Astrocyte (in vitro differentiated cells and primary cell): ENCODE measurements around the gene HSFX4. TPM values are rescaled to one million over a fixed set of nuclear protein-coding genes. Genes with fewer than 3 reads are reported as not detected.
A peak's percentile ranks its signal among the peaks of the same experiment; 100 is the strongest.
"Not testable (repeated sequence)": the region's sequence is repeated elsewhere in the genome, so short reads cannot be mapped to it uniquely, and the experiment has no call there.

Experiments used
- DNase-seq: peaks from one replicate; pipeline ENCODE4 v3.0.0-alpha.2; 2010; ENCODE audit warnings: low read depth
- FAIRE-seq: peaks from 2 replicates; lab custom pipeline; 2011; peaks lifted over from hg19 to GRCh38; lab: Jason Lieb, UNC
- H2AFZ ChIP-seq: 2 replicates; pipeline ENCODE4 v1.6.0; 2012; ENCODE audit warnings: low read depth, low read length, inconsistent platforms
- H3K27ac ChIP-seq: 2 replicates; pipeline ENCODE4 v1.5.1; 2011; ENCODE audit warnings: low read depth, low read length, inconsistent platforms
- H3K27me3 ChIP-seq: 2 replicates; pipeline ENCODE4 v1.6.0; 2011; ENCODE audit warnings: low read length, inconsistent platforms; ENCODE audit not compliant: insufficient read depth
- H3K36me3 ChIP-seq: 2 replicates; pipeline ENCODE4 v1.5.1; 2011; ENCODE audit warnings: low read length, inconsistent platforms; ENCODE audit not compliant: insufficient read depth
- H3K4me1 ChIP-seq: 2 replicates; pipeline ENCODE4 v1.5.1; 2011; ENCODE audit warnings: low read length, inconsistent platforms; ENCODE audit not compliant: insufficient read depth
- H3K4me2 ChIP-seq: 2 replicates; pipeline ENCODE4 v1.6.0; 2012; ENCODE audit warnings: low read length, inconsistent platforms
- H3K4me3 ChIP-seq: 2 replicates; pipeline ENCODE4 v1.5.1; 2011; ENCODE audit warnings: low read depth, mild to moderate bottlenecking, low read length, inconsistent platforms; ENCODE audit not compliant: insufficient read depth
- H3K79me2 ChIP-seq: 2 replicates; pipeline ENCODE4 v1.6.0; 2012; ENCODE audit warnings: mild to moderate bottlenecking, low read length, inconsistent platforms; ENCODE audit not compliant: insufficient read depth
- H3K9ac ChIP-seq: 2 replicates; pipeline ENCODE4 v1.6.0; 2012; ENCODE audit warnings: mild to moderate bottlenecking, low read length, inconsistent platforms
- H3K9me3 ChIP-seq: 2 replicates; pipeline ENCODE4 v1.5.1; 2012; ENCODE audit warnings: low read depth, mild to moderate bottlenecking, low read length, inconsistent platforms; ENCODE audit not compliant: insufficient read depth
- H4K20me1 ChIP-seq: 2 replicates; pipeline ENCODE4 v1.6.0; 2012; ENCODE audit warnings: low read length, inconsistent platforms; ENCODE audit not compliant: insufficient read depth
- H3K27ac Mint-ChIP-seq: one replicate; pipeline ENCODE4 v1.8.0; 2021; ENCODE audit warnings: mild to moderate bottlenecking, mixed read lengths; ENCODE audit not compliant: unreplicated experiment
- H3K27me3 Mint-ChIP-seq: one replicate; pipeline ENCODE4 v1.8.0; 2021; ENCODE audit warnings: low read depth, mixed read lengths; ENCODE audit not compliant: unreplicated experiment
- H3K36me3 Mint-ChIP-seq: one replicate; pipeline ENCODE4 v1.8.0; 2021; ENCODE audit warnings: low read depth, mixed read lengths; ENCODE audit not compliant: unreplicated experiment
- H3K4me1 Mint-ChIP-seq: one replicate; pipeline ENCODE4 v1.8.0; 2021; ENCODE audit warnings: low read depth, mixed read lengths; ENCODE audit not compliant: unreplicated experiment
- H3K4me3 Mint-ChIP-seq: one replicate; pipeline ENCODE4 v1.8.0; 2021; ENCODE audit warnings: mild to moderate bottlenecking, moderate library complexity, mixed read lengths; ENCODE audit not compliant: unreplicated experiment
- H3K9me3 Mint-ChIP-seq: one replicate; pipeline ENCODE4 v1.8.0; 2021; ENCODE audit warnings: mild to moderate bottlenecking, mixed read lengths; ENCODE audit not compliant: unreplicated experiment
- CTCF ChIP-seq: IDR thresholded peaks from 2 replicates; pipeline ENCODE4 v1.5.1; 2011; ENCODE audit warnings: low read depth, mild to moderate bottlenecking, inconsistent platforms, low read length, moderate library complexity; ENCODE audit not compliant: insufficient read depth
- EZH2 ChIP-seq: IDR thresholded peaks from 2 replicates; pipeline ENCODE4 v1.6.1; 2012; ENCODE audit warnings: mild to moderate bottlenecking, low read length, inconsistent platforms; ENCODE audit not compliant: insufficient read depth
- total RNA-seq: library from RNA; stranded (reverse); gene quantifications from 2 replicates; pipeline ENCODE4 v1.2.1, GENCODE V29; 2021

Gene HSFX4
- total RNA-seq, 1 donor from 2014 or later, result not detected

DNA sequence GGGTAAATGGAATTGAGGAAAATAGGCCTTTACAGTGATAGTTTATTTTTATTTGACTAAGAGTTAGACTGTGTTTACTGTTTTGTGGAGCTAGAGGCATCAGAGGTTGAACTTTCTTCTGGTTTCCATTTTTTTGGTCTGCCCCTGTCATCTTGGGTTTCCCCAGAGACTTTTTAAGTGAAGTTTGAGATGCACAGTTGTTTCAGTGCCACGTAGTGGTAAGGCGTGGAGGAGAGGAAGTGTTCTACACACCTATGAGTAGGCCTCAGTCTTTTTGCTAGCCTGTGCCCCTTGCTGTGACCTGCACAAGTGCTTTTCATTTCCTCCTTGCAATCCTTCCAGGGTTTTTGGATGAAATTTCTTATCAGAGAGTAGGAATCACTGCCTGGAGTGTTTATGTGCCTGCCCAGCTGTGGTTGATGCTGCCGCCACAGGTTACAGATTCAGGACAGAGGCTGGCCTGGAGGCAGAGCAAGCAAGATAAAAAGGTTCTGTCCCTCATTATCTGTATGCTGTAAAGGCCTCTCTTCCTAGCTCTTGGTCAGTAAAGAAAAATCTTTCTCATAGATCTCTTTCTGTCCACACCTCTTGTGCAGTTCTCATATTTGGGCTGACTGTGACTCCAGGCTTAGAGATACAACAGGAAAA is 12.5 kb upstream of the HSFX4 start:
- Mint-ChIP-seq H3K27ac (no peak overlapping the region), H3K4me3 (no peak overlapping the region), H3K36me3 (no peaks in the 10 kb centered on the region), H3K27me3 (no peaks in the 10 kb centered on the region), H3K9me3 (no peaks in the 10 kb centered on the region), H3K4me1 (no peaks in the 10 kb centered on the region)
- Histone ChIP-seq H4K20me1 (no peaks in the 10 kb centered on the region), H3K4me2 (no peak overlapping the region), H3K79me2 (no peaks in the 10 kb centered on the region), H3K4me1 (no peaks in the 10 kb centered on the region), H3K36me3 (no peaks in the 10 kb centered on the region), H3K9ac (no peak overlapping the region), H3K4me3 (no peak overlapping the region), H3K9me3 (no peaks in the 10 kb centered on the region), H2AFZ (no peak overlapping the region), H3K27me3 (no peaks in the 10 kb centered on the region), H3K27ac (no peak overlapping the region)
- no peak for DNase-seq
- FAIRE-seq, result no peak
- TF ChIP-seq EZH2, result no peak
- no peak for TF ChIP-seq CTCF

GRCh38 chrX:149923836-149924235 is 5.5 kb upstream of the HSFX4 start:
- H3K27ac Mint-ChIP-seq, H3K4me3 ChIP-seq, H3K27me3 Mint-ChIP-seq, H3K27ac ChIP-seq, H3K4me2 ChIP-seq, H3K79me2 ChIP-seq, FAIRE-seq, H3K4me3 Mint-ChIP-seq, H3K27me3 ChIP-seq, H4K20me1 ChIP-seq, H3K9ac ChIP-seq, H3K36me3 ChIP-seq, H3K4me1 Mint-ChIP-seq, H3K9me3 ChIP-seq, DNase-seq, H3K9me3 Mint-ChIP-seq, H3K4me1 ChIP-seq, H3K36me3 Mint-ChIP-seq, H2AFZ ChIP-seq: not testable (repeated sequence)

DNA sequence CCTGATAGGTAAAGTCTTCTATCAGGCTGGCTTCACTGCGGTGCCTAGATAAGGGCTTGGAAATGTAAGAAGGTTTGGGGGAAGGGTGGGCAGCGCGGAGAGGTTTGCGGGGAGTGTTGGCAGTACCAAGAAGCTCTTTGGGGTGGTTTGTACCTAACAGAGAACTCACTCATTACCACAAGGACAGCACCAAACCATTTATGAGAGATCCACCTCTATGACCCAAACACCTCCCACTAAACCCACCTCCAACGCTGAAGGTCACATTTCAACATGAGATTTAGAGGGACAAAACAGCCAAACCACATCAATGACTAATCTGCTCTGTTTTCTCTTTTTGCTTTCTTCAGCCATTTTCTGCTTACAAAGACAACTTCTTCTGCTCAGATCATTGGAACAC is 4.9 kb upstream of the HSFX4 start:
- not testable (repeated sequence) for H3K36me3 Mint-ChIP-seq, H3K4me1 ChIP-seq, H3K27me3 ChIP-seq, H3K79me2 ChIP-seq, H3K4me3 ChIP-seq, H4K20me1 ChIP-seq, DNase-seq, H2AFZ ChIP-seq, H3K9me3 Mint-ChIP-seq, H3K9ac ChIP-seq, H3K27me3 Mint-ChIP-seq, H3K4me3 Mint-ChIP-seq, H3K4me1 Mint-ChIP-seq, H3K36me3 ChIP-seq, H3K4me2 ChIP-seq, H3K27ac ChIP-seq, H3K9me3 ChIP-seq, H3K27ac Mint-ChIP-seq
- FAIRE-seq, result peak; percentile 86

- FAIRE-seq, result peak; percentile 96
Observed at GRCh38 chrX:149927245-149927963, 2.0 kb upstream of the HSFX4 start.

DNA sequence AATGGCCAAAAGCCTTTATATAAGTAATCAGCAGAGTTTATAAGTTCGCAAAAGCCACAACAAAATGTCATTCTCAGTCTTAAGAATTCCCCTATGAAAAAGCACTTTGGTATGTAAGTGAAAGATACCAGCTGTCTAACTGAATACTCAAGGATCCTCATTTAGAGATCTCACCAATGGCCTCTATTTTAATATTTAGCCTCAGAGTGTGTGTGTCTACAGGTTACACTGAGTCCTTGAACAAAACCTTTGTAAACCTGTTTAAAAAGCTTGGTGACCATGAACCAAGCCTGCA is 1.5 kb upstream of the HSFX4 start:
- not testable (repeated sequence) for H3K4me1 ChIP-seq, H3K36me3 ChIP-seq, H3K4me3 Mint-ChIP-seq, H3K79me2 ChIP-seq, H4K20me1 ChIP-seq, H3K27ac Mint-ChIP-seq, H2AFZ ChIP-seq, H3K36me3 Mint-ChIP-seq, H3K4me1 Mint-ChIP-seq, H3K27me3 Mint-ChIP-seq, H3K4me3 ChIP-seq, H3K27me3 ChIP-seq, H3K27ac ChIP-seq, H3K9me3 ChIP-seq, H3K4me2 ChIP-seq, H3K9me3 Mint-ChIP-seq, H3K9ac ChIP-seq, DNase-seq, FAIRE-seq

More at GRCh38 chrX:149927245-149927963, 2.0 kb upstream of the HSFX4 start:
- H3K79me2 ChIP-seq, H3K4me3 ChIP-seq, H3K4me3 Mint-ChIP-seq, H3K36me3 Mint-ChIP-seq, H3K36me3 ChIP-seq, H3K9ac ChIP-seq, H3K27ac ChIP-seq, H3K9me3 ChIP-seq, H3K4me1 ChIP-seq, H3K4me2 ChIP-seq, DNase-seq, H4K20me1 ChIP-seq, H3K27me3 Mint-ChIP-seq, H3K27me3 ChIP-seq, H3K9me3 Mint-ChIP-seq, H3K27ac Mint-ChIP-seq, H3K4me1 Mint-ChIP-seq, H2AFZ ChIP-seq: not testable (repeated sequence)
